AG04450 (cell line): Measurements from ENCODE around the gene ZFHX3. TPM values are rescaled to one million over a fixed set of nuclear protein-coding genes. Genes with fewer than 3 reads are reported as not detected.

Experiments used
- CTCF ChIA-PET: fragments of 300-600, 350-600 bp; formaldehyde crosslinking; extraction: SDS; loops from one replicate; lab custom pipeline; 2022; ENCODE audit warnings: antibody characterized with exemption, inconsistent platforms; lab: Charles Lee
- POLR2A ChIA-PET: fragments of 350-600 bp; formaldehyde crosslinking; extraction: SDS; loops from one replicate; lab custom pipeline; 2021; ENCODE audit warnings: antibody characterized with exemption, inconsistent platforms; lab: Yijun Ruan, JAX
- DNase-seq: peaks from one replicate; pipeline ENCODE4 v3.0.0-alpha.2; 2011; ENCODE audit warnings: low read depth, low spot score
- H3K27ac ChIP-seq: one replicate; pipeline ENCODE4 v1.5.1; 2012; ENCODE audit warnings: low read depth, low read length, control low read depth
- H3K27me3 ChIP-seq: one replicate; pipeline ENCODE4 v1.6.0; 2012; ENCODE audit warnings: low read length; ENCODE audit not compliant: control insufficient read depth, insufficient read depth
- H3K4me3 ChIP-seq: 2 replicates; pipeline ENCODE4 v1.5.1; 2011; ENCODE audit warnings: mild to moderate bottlenecking, low read depth, low read length, control low read depth
- H3K9me3 ChIP-seq: 2 replicates; pipeline ENCODE4 v1.5.1; 2012; ENCODE audit warnings: low read length; ENCODE audit not compliant: control insufficient read depth, insufficient read depth
- CTCF ChIP-seq: IDR thresholded peaks from 2 replicates; pipeline ENCODE4 v1.5.1; 2011; ENCODE audit warnings: low read depth, low read length, control low read depth, inconsistent platforms
- polyA plus RNA-seq: library from polyadenylated mRNA; depleted of rRNA; stranded (reverse); fragments of >200 nt; gene quantifications from 2 replicates; pipeline ENCODE4 v1.2.3, GENCODE V29; 2011

The ZFHX3 gene
- polyA plus RNA-seq, 1 experiment, result 3.3 TPM

DNA sequence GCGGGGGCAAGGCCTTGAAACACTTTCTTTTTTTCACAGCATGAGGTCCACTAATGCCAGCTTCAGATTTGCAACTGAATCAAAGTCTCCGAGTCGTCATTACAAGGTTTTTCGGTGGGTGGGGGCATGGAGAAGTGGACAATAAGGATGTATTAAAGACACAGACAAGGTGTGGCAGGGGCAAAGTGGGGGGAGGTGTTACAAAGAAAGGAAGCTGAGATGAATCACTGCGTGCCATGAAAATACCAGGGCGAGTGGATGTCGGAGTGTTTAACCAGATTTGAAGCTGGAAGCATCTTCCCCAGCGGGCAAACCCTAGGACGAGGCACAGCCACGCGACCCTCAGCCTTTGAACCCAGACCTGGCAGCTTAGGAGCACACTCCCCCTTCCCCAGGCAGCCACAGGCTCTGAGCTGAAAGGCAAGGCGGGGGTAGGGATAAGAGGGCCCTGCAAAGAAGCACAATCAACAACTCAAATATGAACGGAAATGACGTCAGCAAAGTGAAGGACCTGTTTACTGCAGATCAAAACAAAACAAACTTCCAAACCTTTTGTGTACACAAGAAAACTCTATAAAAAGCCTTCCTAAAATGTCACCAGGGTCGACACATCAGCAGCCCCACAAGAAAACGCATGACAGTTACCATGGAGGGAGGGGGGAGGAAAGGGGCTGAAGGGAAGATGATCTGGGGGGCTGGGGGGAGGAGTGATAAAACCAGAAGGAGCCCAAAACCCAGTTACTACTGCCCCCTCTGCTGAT lies 5.6 kb upstream of the ZFHX3 start:
- ChIA-PET CTCF (interaction anchor here (0.5 to 7.4 kb wide), 6 partner anchors 114 to 825 kb away, joined by 3 to 55 read pairs (median 5); no protein-coding TSS in a partner anchor), POLR2A (interaction anchor here (0.6 to 2.4 kb wide), 8 partner anchors 9 to 180 kb away, joined by 3 to 9 read pairs (median 4); no protein-coding TSS in a partner anchor)
- DNase-seq, result no peak
- Histone ChIP-seq H3K4me3 (peak overlapping the region; percentile 37), H3K9me3 (no peaks in the 10 kb centered on the region), H3K27me3 (no peaks in the 10 kb centered on the region), H3K27ac (peak overlapping the region; percentile 88)
- no peak for TF ChIP-seq CTCF

- ChIA-PET POLR2A (interaction anchor here (0.9 to 1.8 kb wide), 4 partner anchors 50 to 180 kb away, joined by 3 to 9 read pairs (median 6); no protein-coding TSS in a partner anchor), CTCF (interaction anchor here (1.0 to 7.4 kb wide), 3 partner anchors 114 to 826 kb away, joined by 3 to 55 read pairs (median 13); no protein-coding TSS in a partner anchor)
- H3K9me3 ChIP-seq, result no peaks in the 10 kb centered on the region
- no peak for DNase-seq
- H3K27me3 ChIP-seq, result no peaks in the 10 kb centered on the region
- H3K27ac ChIP-seq, result peak overlapping the region; percentile 88
- no peak for TF ChIP-seq CTCF
- peak overlapping the region; percentile 37 for H3K4me3 ChIP-seq
Measured at GRCh38 chr16:73053038-73053363, 5.1 kb upstream of the ZFHX3 start.

GRCh38 chr16:73052576-73052975 lies 4.6 kb upstream of the ZFHX3 start:
- peak overlapping the region; percentile 88 for H3K27ac ChIP-seq
- H3K9me3 ChIP-seq, result no peaks in the 10 kb centered on the region
- POLR2A ChIA-PET, result interaction anchor here (0.9 to 1.8 kb wide), 2 partner anchors 49 to 181 kb away, joined by 5 to 8 read pairs; no protein-coding TSS in a partner anchor
- peak overlapping the region; percentile 37 for H3K4me3 ChIP-seq
- no peaks in the 10 kb centered on the region for H3K27me3 ChIP-seq
- no peak for TF ChIP-seq CTCF
- DNase-seq, result no peak
- CTCF ChIA-PET, result interaction anchor here (0.8 to 7.4 kb wide), 3 partner anchors 122 to 826 kb away, joined by 3 to 55 read pairs (median 3); no protein-coding TSS in a partner anchor

- TF ChIP-seq CTCF, result no peak
- peak overlapping the region; percentile 88 for H3K27ac ChIP-seq
- no peaks in the 10 kb centered on the region for H3K27me3 ChIP-seq
- no peak for DNase-seq
- ChIA-PET CTCF (interaction anchor here (0.6 to 7.4 kb wide), 4 partner anchors 122 to 827 kb away, joined by 3 to 55 read pairs (median 3); no protein-coding TSS in a partner anchor), POLR2A (no interaction called here)
- peak overlapping the region; percentile 37 for H3K4me3 ChIP-seq
- H3K9me3 ChIP-seq, result no peaks in the 10 kb centered on the region
Measured at GRCh38 chr16:73051961-73052360, 4.0 kb upstream of the ZFHX3 start.

GRCh38 chr16:73051226-73051625 lies 3.3 kb upstream of the ZFHX3 start:
- Histone ChIP-seq H3K27ac (no peak overlapping the region), H3K27me3 (no peaks in the 10 kb centered on the region), H3K9me3 (no peaks in the 10 kb centered on the region), H3K4me3 (no peak overlapping the region)
- ChIA-PET CTCF (interaction anchor here (1.0 to 7.4 kb wide), 2 partner anchors 219 to 548 kb away, joined by 4 to 55 read pairs; no protein-coding TSS in a partner anchor), POLR2A (no interaction called here)
- no peak for DNase-seq
- no peak for TF ChIP-seq CTCF
